MM.1S (cell line): ENCODE results near the gene ERI3.

Source experiments
- EZH2 ChIP-seq: fragments of 300-600 bp; sonication (generic); optimal IDR thresholded peaks from 2 replicates; pipeline ENCODE3; 2017; ENCODE audit warnings: low read depth, mild to moderate bottlenecking, antibody characterized with exemption, low read length, mixed read lengths
- EZH2phosphoT487 ChIP-seq: fragments of 300-600 bp; sonication (generic); IDR thresholded peaks from 2 replicates; pipeline ENCODE4 v1.6.1; 2018; ENCODE audit warnings: antibody characterized with exemption, low read length
- TF ChIP-seq, protein P1 (sequence below): fragments of 300-600 bp; sonication (generic); IDR thresholded peaks from 2 replicates; pipeline ENCODE4 v1.5.1; 2016; ENCODE audit warnings: antibody characterized with exemption, low read length, mixed read lengths

- TF ChIP-seq, protein P1, sequence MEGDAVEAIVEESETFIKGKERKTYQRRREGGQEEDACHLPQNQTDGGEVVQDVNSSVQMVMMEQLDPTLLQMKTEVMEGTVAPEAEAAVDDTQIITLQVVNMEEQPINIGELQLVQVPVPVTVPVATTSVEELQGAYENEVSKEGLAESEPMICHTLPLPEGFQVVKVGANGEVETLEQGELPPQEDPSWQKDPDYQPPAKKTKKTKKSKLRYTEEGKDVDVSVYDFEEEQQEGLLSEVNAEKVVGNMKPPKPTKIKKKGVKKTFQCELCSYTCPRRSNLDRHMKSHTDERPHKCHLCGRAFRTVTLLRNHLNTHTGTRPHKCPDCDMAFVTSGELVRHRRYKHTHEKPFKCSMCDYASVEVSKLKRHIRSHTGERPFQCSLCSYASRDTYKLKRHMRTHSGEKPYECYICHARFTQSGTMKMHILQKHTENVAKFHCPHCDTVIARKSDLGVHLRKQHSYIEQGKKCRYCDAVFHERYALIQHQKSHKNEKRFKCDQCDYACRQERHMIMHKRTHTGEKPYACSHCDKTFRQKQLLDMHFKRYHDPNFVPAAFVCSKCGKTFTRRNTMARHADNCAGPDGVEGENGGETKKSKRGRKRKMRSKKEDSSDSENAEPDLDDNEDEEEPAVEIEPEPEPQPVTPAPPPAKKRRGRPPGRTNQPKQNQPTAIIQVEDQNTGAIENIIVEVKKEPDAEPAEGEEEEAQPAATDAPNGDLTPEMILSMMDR, result peak; percentile 73
- TF ChIP-seq EZH2 (no peak), EZH2phosphoT487 (no peak)
Observed at GRCh38 chr1:44377925-44378784, 23.1 kb upstream of the ERI3 start.
